HG02870 (cell line): Measurements from ENCODE around the gene ACIN1.

Source experiments
- ATAC-seq: cut with Tn5 transposase; IDR thresholded peaks from one replicate; pipeline ENCODE4 v1.9.1; 2021; ENCODE audit warnings: mild to moderate bottlenecking, moderate library complexity; ENCODE audit not compliant: unreplicated experiment

ACIN1 gene

GRCh38 chr14:23125011-23125410 lies 30.1 kb upstream of the ACIN1 start:
- ATAC-seq, result no peak

- ATAC-seq, result no peak
Measured at GRCh38 chr14:23124337-23124954, 29.5 kb upstream of the ACIN1 start.

DNA sequence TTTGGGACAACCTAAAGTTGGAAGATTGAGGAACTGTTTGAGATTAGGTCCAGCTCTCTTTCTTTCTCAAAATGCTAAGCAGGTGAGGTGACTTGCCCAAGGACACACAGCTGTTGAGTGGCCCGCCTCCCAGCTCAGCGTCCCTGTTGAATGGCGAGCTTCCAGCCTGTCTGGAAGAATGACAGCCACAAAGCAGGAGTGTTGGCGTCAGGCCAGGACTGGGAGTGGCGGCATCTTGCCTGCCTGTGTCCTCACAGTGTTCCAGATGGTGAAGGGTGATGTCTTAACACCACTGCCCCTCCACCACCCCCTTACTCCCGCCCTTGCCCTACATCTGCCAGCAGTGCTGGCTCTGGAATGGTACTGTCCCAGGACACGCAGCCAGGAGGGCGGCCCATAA lies 28.5 kb upstream of the ACIN1 start:
- no peak for ATAC-seq

DNA sequence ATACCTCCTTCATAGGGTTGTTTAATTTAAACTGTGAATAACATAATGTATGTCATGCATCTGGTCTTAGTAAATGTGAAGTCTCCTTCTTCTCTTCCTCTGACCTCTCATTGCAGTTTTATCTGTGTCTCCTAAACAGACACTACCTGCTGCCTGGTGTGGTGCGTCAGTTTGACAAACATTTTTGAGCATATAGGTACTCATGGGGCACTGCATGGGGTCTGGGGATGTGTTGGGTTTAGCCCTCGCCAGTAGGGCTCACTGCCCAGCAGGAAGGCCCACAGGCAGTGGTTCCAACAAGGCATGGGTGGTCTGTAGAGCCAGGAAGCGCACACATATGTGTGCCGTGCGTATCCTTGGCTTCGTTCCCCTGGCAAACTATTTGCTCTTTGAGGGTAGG lies 27.1 kb upstream of the ACIN1 start:
- no peak for ATAC-seq

DNA sequence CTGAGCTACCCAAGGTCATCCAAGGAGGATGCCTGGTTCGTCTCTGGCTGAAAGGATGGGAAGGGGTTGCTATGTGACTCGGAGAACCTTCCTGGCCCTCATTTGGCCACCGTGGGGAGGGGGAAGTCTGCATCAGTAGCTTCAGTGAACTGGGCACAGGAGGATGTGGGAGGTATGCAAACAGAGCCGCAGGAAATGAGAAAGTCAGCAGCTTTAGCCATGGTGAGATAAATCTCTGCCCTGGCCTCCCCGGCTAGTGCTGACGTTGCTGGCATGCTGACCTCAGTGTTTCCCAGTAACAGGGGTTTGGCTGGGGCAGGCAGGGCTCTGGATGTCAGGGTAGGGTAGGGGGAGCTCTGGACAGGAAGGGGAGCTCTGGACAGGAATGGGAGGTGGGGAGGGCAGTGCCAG lies 26.4 kb upstream of the ACIN1 start:
- ATAC-seq, result no peak

- ATAC-seq, result peak; percentile 69
Measured at GRCh38 chr14:23120541-23121251, 25.8 kb upstream of the ACIN1 start.

GRCh38 chr14:23119363-23120327 lies 24.7 kb upstream of the ACIN1 start:
- ATAC-seq, result no peak

DNA sequence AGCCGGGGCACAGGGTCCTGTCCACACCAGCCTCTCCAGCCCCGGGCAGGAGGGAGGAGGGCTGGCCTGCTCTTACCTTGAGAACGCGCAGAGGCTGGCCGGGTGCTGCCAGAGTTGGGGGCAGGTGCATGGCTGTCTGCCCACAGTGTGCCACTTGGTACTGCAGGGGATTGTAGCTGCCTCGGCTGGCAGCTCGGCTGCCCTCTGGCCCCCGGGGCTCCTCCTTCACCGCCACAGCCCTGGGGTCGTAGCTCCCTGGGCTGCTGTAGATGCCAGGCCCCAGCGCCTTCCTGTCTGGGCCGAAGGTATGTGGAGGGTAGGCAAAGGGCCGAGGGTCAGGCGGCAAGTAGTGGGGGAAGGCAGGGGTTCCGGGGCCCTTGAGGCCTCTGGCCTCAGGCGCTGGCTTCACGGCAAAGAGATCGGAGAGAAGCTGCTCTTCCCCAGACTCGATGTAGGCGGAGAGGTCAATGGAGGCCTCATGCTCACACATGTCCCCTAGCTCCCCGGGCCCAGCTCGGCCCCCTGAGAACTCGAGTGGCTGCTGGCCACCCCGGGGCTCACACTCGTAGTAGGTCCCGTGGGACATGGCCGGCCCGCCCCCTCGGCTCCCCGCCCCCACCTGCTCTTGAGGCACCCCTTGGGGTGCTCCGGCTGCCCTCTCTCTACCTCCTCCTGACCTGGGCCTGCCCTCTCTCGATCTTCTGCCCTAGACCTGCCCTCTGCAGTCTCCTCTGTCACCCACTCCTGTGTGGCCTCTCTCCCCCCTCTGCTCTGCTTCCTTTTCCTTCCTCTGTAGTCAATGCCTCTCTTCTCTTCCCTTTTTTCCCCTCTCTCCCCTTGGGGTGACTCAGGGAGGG lies 23.8 kb upstream of the ACIN1 start, which contains the start of gene CEBPE:
CEBPE (minus strand) TSS at position 750 of the 857 bp plus-strand sequence; CDS start at position 586, 164 bp downstream.
- no peak for ATAC-seq

DNA sequence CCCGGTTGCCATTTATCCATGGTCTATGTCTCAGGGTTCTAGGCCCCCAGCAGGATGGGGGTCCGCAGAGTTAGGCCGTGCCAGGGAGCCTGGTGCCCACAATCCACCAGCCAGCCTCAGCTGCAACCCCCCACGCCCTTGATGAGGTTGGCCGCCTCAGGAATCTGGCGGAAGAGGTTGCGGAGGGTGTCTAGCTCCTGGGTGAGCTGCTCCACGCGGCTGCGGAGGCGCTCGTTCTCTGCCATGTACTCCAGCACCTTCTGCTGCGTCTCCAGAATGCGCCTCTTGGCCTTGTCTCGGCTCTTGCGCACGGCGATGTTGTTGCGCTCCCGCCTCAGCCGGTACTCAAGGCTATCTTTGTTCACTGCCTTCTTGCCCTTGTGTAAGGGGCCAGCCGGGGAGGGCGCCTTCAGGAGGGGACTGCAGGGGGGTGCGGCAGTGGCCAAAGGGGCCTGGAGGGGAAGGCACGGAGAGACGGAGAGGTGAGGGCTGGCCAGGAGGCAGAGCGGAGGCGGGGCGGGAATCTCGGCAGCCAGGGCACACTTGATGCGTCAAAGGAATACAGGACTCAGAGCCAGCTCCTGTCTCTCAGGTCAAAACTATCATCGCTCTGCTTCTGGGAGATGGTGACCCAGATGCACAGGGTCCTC lies 22.6 kb upstream of the ACIN1 start:
- no peak for ATAC-seq

- no peak for ATAC-seq
Measured at GRCh38 chr14:23115918-23116317, 21.0 kb upstream of the ACIN1 start.

- ATAC-seq, result no peak
Measured at GRCh38 chr14:23115039-23115731, 20.2 kb upstream of the ACIN1 start.

DNA sequence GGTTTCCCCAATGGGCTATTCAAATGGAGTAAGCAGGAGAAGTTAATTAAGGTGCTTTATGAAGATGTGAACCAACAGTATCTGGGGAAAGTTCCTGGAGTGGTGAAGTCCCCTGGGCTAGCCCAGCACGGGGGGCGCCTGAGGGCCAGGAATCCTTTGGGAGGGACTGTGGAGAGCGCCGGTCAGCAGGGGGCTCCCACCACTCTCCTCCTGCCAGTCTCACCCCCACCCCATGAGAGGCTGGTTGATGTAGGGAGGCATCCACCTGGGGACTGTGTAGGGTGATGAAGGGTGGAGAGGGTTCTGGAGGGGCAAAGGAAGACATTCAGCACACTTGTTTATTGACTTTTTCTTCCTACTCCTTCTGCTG lies 19.7 kb upstream of the ACIN1 start:
- ATAC-seq, result no peak

DNA sequence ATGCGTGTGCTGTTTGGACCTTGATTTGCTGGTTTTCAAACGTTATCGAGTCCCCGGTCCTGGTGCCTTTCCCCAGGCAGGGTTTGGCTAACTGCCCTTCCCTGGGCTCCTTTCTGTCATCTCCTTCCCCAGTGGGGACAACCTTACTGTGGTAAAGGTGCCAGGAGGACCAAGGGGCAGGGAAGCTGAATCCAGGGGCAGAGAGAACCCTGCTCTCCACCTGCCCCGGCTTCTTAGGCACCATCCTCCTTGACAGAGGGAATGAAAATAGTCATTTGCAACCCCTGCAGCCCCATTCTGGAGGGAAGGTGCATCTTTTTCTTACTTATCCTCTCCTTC lies 19.2 kb upstream of the ACIN1 start:
- no peak for ATAC-seq

DNA sequence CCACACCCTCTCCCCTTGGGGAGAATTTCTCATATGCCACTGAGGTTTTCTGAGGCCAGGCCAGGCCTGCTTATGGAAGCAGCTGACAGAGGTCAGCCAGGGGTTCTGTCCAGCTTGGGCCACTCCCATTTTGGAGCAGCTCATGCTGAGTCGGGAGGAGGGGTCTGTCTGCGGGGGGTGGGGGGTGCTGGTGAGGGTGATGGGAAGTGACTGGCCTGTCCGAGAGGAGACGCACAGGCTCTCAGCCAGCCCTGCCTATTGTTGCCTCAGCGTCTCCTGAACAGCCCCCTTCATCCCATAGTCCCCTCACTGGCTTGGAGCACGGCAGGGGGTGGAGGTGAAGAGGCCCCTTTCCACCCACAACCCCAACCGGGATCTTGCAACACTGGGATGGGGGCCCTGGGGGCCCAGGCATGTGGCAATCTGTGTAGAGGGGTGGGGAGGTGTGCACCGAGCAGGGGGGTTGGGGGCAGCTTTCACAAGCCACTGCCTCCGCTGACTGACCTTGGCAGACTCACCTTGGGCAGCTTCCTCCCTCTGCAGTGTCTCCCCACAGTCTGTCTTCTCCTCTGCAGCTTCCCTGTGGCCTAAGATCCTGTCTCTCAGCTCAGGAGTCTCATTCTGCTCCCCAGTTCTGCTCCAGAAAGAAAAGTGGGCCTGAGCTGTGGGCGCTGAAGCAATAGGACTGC lies 18.6 kb upstream of the ACIN1 start:
- no peak for ATAC-seq

DNA sequence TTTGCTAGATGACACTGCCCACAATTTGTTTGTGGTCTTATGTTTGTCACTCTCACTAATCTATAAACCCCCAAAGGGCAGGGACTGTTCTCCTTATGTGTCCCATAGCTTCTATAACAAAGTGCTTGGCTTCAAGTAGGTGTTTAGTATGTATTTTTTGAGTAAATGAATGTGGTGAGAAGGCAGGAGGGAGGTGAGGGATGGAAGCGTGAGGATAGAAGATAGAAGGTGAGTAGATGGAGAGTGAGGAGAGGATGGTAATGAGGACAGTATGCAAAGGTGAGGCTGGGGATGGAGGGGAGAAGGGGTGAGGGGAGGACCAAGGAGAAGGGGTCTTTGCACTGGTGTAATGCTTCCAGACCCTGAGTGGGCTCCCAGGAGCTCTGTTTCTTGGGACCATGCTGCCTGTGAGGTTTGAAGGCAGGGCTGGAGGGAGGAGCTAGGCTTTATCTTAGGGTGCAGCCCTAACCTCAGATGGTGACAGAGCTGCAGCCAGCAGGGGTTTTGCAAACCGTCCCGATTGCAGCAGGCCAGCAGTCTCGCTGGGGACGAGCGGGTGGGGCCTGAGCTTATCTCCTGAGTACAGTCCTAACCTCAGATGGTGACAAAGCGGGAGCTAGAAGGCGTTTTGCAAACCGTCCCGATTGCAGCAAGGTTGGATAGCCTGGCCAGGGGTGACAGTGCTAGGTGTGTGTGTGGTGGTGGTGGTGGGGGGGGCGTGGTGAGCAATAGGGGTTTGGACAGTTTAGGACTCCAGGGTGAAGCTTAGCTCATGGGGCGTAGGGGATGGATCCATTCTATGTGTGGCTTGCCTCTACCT lies 17.6 kb upstream of the ACIN1 start:
- ATAC-seq, result no peak

DNA sequence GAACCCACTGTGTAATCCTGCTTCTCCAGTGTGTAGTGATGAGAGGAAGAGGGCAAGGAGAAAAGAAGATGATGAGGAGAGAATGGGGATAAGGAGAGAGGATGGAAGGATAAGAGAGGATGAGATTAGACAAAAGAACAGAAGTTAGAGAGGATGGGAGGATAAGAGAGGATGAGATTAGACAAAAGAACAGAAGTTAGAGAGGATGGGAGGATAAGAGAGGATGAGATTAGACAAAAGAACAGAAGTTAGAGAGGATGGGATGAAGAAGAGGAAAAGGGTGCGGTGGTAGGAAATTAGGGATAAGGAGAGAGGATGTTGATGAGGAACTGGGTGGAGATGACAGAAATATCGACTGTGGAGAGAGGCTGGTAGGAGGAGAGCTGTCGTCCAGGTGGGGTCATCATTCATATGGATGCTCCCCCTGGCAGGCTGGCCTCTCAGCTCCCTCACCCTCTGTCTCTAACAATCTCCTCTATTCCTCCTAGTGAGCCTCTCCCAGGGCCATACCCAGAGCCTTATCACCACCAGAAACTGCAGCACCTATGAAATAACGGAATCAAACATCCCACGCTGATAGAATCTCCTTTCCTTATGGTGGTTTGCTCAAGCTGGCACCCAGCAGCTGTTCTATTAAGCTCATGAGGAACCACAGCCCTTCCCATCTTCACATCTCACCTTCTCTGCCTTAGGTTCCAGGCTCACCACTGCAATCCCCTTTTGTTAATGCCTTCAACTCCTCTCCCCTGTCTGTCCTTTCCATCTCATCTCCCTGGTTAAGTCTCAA lies 15.8 kb upstream of the ACIN1 start:
- no peak for ATAC-seq

- no peak for ATAC-seq
Measured at GRCh38 chr14:23109769-23110168, 14.8 kb upstream of the ACIN1 start.
